GM23248 (cell line): ENCODE results near the gene TADA1. TPM values are rescaled to one million over a fixed set of nuclear protein-coding genes. Genes with fewer than 3 reads are reported as not detected.
A peak's percentile ranks its signal among the peaks of the same experiment; 100 is the strongest.

ENCODE experiments used
- DNase-seq: peaks from one replicate; pipeline ENCODE4 v3.0.0-alpha.2; 2015
- H2AFZ ChIP-seq: fragments of 200-600 bp; sonication (generic); 2 replicates; pipeline ENCODE4 v1.6.1; 2016; ENCODE audit warnings: antibody characterized with exemption
- H3F3A ChIP-seq: fragments of 200-600 bp; sonication (generic); 2 replicates; pipeline ENCODE4 v1.6.1; 2016; ENCODE audit warnings: mild to moderate bottlenecking, antibody characterized with exemption, mixed run types; ENCODE audit not compliant: insufficient read depth
- H3K27ac ChIP-seq: fragments of 200-600 bp; sonication (generic); 2 replicates; pipeline ENCODE4 v1.5.1; 2016; ENCODE audit warnings: mild to moderate bottlenecking
- H3K27me3 ChIP-seq: fragments of 200-600 bp; sonication (generic); replicated peaks from 2 replicates; pipeline ENCODE4 v1.6.1; 2016; ENCODE audit warnings: mild to moderate bottlenecking; ENCODE audit not compliant: insufficient read depth
- H3K36me3 ChIP-seq: fragments of 200-600 bp; sonication (generic); 2 replicates; pipeline ENCODE4 v1.6.1; 2016; ENCODE audit warnings: low read depth, mild to moderate bottlenecking
- H3K4me1 ChIP-seq: fragments of 200-600 bp; sonication (generic); 2 replicates; pipeline ENCODE4 v1.6.1; 2016; ENCODE audit warnings: mild to moderate bottlenecking; ENCODE audit not compliant: insufficient read depth
- H3K4me2 ChIP-seq: fragments of 200-600 bp; sonication (generic); one replicate; pipeline ENCODE4 v1.6.1; 2016; ENCODE audit warnings: mild to moderate bottlenecking; ENCODE audit not compliant: unreplicated experiment
- H3K4me3 ChIP-seq: fragments of 200-600 bp; sonication (generic); 2 replicates; pipeline ENCODE4 v1.5.1; 2016; ENCODE audit warnings: mild to moderate bottlenecking
- H3K79me2 ChIP-seq: fragments of 200-600 bp; sonication (generic); 2 replicates; pipeline ENCODE4 v1.6.1; 2016; ENCODE audit warnings: mild to moderate bottlenecking; ENCODE audit not compliant: insufficient read depth
- H3K9ac ChIP-seq: fragments of 200-600 bp; sonication (generic); 2 replicates; pipeline ENCODE4 v1.6.1; 2016; ENCODE audit warnings: mild to moderate bottlenecking
- H3K9me2 ChIP-seq: fragments of 200-600 bp; sonication (generic); 2 replicates; pipeline ENCODE4 v1.6.1; 2016; ENCODE audit warnings: mixed run types, mild to moderate bottlenecking, moderate library complexity; ENCODE audit not compliant: insufficient read depth
- H3K9me3 ChIP-seq: fragments of 200-600 bp; sonication (generic); one replicate; pipeline ENCODE4 v1.6.1; 2017; ENCODE audit warnings: low read depth
- H4K20me1 ChIP-seq: fragments of 200-600 bp; sonication (generic); 2 replicates; pipeline ENCODE4 v1.6.0; 2016; ENCODE audit not compliant: insufficient read depth
- EZH2 ChIP-seq: fragments of 200-600 bp; sonication (generic); IDR thresholded peaks from 2 replicates; pipeline ENCODE4 v1.6.1; 2018; ENCODE audit warnings: antibody characterized with exemption, mild to moderate bottlenecking; ENCODE audit not compliant: insufficient read depth, poor library complexity, severe bottlenecking
- EZH2phosphoT487 ChIP-seq: fragments of 200-600 bp; sonication (generic); IDR thresholded peaks from 2 replicates; pipeline ENCODE4 v1.6.1; 2018; ENCODE audit warnings: antibody characterized with exemption, moderate library complexity, mild to moderate bottlenecking, low read depth; ENCODE audit not compliant: insufficient read depth
- WGBS, 2 experiments: methylation state at CpG; one replicate each; pipeline ENCODE4 v1.1.6; 2015 to 2017; ENCODE audit warnings: low lambda C conversion rate in 2 of 2, low coverage in 1 of 2; ENCODE audit errors: missing lambda C conversion rate in 2 of 2; 5-methylcytosine and 5-hydroxymethylcytosine counted together
- in situ Hi-C: fragments of 300-500 bp; cut with MboI; formaldehyde crosslinking; loops from 2 replicates; pipeline ENCODE4 v1.15.0; 2020
- polyA plus RNA-seq: library from polyadenylated mRNA; unstranded; fragments of >200 nt; fragmentation: Nextera tagmentation; extraction: Ambion mirVana; gene quantifications from 2 replicates; pipeline ENCODE4 v1.2.1, GENCODE V29; 2016
- total RNA-seq: library from RNA; depleted of rRNA; stranded (reverse); fragments of >200 nt; shearing (Covaris generic); gene quantifications from 2 replicates; pipeline ENCODE4 v1.2.3, GENCODE V29; 2014

Gene TADA1
- total and polyA plus RNA-seq, 2 experiments from 2014 or later, result 7.0 to 9.9 TPM

DNA sequence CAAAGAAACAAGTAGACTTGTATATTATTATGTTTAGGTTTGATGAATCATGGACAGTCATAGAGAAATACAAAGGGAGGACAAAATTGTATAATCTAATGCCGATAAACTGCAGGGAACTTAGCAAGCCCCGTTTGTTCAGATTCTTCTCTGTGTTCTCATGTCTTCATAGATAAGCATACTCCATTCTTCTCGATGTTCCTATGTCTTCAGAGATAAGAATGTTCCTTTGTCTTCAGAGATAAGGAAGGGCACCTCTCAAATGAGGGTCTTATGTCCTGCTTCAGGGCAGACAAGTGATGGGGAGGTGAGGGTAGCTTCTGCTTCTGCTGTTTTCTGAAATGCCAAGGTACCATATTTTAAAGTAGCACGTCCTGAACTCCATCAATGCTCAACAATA, 19.7 kb upstream of the TADA1 start:
- TF ChIP-seq EZH2phosphoT487 (no peak), EZH2 (no peak)
- no peaks in the 10 kb centered on the region for H3K9me3 ChIP-seq
- H3K9ac ChIP-seq, result no peak overlapping the region
- no peak for DNase-seq
- no peaks in the 10 kb centered on the region for H3K79me2 ChIP-seq
- WGBS, 2 experiments, result 25 to 29% methylated on average over 4 of the region's 4 CpGs
- H3K4me1 ChIP-seq, result no peaks in the 10 kb centered on the region
- H3K4me3 ChIP-seq, result no peak overlapping the region
- H4K20me1 ChIP-seq, result no peaks in the 10 kb centered on the region
- no peaks in the 10 kb centered on the region for H3K36me3 ChIP-seq
- no peaks in the 10 kb centered on the region for H3F3A ChIP-seq
- no peaks in the 10 kb centered on the region for H3K9me2 ChIP-seq
- H3K27me3 ChIP-seq, result peaks cover 20% of the 10 kb centered on the region; the same call in 1 of the 2 replicates
- H3K27ac ChIP-seq, result no peak overlapping the region
- in situ Hi-C loops, result no loop called here
- no peak overlapping the region for H2AFZ ChIP-seq
- H3K4me2 ChIP-seq, result no peak overlapping the region

DNA sequence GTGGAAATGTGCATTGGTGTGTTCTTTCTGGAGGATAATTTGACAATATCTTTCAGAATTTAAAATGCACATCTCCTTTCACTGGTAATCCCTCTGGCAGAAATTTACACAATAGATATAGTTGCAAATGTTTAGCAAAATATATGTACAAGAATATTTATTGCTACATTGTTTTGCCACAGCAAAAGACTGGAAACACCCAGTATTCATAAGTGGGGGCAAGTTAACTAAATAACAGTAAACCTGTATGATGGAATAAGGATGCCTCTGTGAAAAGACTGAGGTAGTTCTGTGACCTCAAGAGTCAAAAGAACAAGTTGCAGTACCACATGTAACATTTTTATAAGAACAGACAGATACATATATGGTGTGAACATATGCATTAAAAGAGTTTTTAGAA, 13.7 kb upstream of the TADA1 start:
- Histone ChIP-seq H3K27ac (no peak overlapping the region), H2AFZ (no peak overlapping the region), H3K9ac (no peak overlapping the region), H3K9me2 (no peaks in the 10 kb centered on the region), H3K27me3 (peaks cover 35% of the 10 kb centered on the region), H3K4me1 (no peaks in the 10 kb centered on the region), H3K79me2 (no peaks in the 10 kb centered on the region), H3F3A (no peaks in the 10 kb centered on the region), H4K20me1 (no peaks in the 10 kb centered on the region), H3K9me3 (no peaks in the 10 kb centered on the region), H3K4me3 (no peak overlapping the region), H3K4me2 (no peak overlapping the region), H3K36me3 (no peaks in the 10 kb centered on the region)
- in situ Hi-C loops, result no loop called here
- TF ChIP-seq EZH2phosphoT487 (no peak), EZH2 (no peak)
- DNase-seq, result no peak

DNA sequence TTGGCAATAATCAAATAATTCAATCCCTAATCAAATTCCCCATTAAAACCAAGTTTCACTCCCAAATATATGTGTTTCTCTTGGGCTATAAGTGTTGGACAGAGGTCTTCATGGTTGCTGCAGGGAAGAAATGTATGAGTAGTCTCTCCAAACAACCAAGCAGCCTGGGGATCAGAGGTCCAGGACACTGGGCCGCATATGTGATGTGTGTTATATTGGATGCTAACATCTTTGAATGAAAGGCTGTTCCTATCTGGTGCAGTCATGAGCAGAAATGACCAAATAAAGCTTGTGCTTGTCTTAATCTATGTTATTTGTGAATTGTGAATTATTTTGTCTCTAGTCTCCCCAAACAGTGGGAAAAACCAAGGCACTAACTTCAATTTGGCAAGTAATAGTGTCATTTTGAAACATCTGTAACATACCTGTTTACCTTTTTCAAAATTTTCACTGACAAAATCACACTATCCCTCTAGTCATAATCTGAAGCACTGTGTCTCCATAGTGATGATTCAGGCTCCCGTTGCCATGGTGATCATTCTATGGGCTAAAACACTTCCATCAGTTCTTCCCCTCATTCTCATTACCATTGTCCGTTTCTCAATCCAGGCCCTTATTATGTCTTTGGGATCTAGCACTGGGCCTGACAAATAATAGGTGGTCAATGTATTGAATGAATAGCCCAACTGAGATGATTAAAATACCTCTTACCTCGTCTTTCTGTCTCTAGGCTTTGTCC, 12.5 kb upstream of the TADA1 start:
- Histone ChIP-seq H3K36me3 (no peaks in the 10 kb centered on the region), H3K79me2 (no peaks in the 10 kb centered on the region), H3K27ac (no peak overlapping the region), H4K20me1 (no peaks in the 10 kb centered on the region), H2AFZ (no peak overlapping the region), H3K4me2 (no peak overlapping the region), H3K27me3 (peaks cover 39% of the 10 kb centered on the region), H3F3A (no peaks in the 10 kb centered on the region), H3K9me2 (no peaks in the 10 kb centered on the region), H3K4me3 (no peak overlapping the region), H3K4me1 (no peaks in the 10 kb centered on the region), H3K9me3 (no peaks in the 10 kb centered on the region), H3K9ac (no peak overlapping the region)
- in situ Hi-C loops, result no loop called here
- 44 to 51% methylated on average over 4 of the region's 4 CpGs for WGBS, 2 experiments
- TF ChIP-seq EZH2 (no peak), EZH2phosphoT487 (no peak)
- no peak for DNase-seq

DNA sequence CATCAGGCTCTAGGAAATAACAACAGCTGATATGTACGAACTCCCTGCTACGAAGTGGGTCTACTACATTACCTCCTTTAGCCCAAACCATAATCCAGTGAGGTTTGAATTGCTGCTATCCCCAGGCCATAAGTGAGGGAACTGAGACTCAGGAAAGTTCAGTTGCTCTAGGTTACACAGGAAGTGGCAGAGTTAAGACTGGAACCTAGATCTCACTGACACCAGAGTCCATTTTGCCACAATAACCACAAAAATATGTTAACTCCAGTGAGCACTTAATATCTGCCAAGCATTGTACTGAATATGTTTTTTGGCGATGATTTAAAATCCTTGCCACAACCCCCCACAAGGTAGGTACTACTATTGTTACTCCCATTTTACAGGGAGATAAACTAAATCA, 8.9 kb upstream of the TADA1 start:
- DNase-seq, result no peak
- no peak overlapping the region for H3K27ac ChIP-seq
- no peaks in the 10 kb centered on the region for H3F3A ChIP-seq
- H3K9ac ChIP-seq, result no peak overlapping the region
- H3K36me3 ChIP-seq, result no peaks in the 10 kb centered on the region
- no peak overlapping the region for H3K4me2 ChIP-seq
- no peaks in the 10 kb centered on the region for H3K4me1 ChIP-seq
- no peaks in the 10 kb centered on the region for H3K9me3 ChIP-seq
- H3K4me3 ChIP-seq, result no peak overlapping the region
- no peaks in the 10 kb centered on the region for H4K20me1 ChIP-seq
- no peak overlapping the region for H2AFZ ChIP-seq
- H3K79me2 ChIP-seq, result no peaks in the 10 kb centered on the region
- in situ Hi-C loops, result no loop called here
- 63 to 66% methylated on average over 3 of the region's 3 CpGs for WGBS, 2 experiments
- peaks cover 34% of the 10 kb centered on the region for H3K27me3 ChIP-seq
- H3K9me2 ChIP-seq, result no peaks in the 10 kb centered on the region
- TF ChIP-seq EZH2phosphoT487, result no peak
- no peak for TF ChIP-seq EZH2

DNA sequence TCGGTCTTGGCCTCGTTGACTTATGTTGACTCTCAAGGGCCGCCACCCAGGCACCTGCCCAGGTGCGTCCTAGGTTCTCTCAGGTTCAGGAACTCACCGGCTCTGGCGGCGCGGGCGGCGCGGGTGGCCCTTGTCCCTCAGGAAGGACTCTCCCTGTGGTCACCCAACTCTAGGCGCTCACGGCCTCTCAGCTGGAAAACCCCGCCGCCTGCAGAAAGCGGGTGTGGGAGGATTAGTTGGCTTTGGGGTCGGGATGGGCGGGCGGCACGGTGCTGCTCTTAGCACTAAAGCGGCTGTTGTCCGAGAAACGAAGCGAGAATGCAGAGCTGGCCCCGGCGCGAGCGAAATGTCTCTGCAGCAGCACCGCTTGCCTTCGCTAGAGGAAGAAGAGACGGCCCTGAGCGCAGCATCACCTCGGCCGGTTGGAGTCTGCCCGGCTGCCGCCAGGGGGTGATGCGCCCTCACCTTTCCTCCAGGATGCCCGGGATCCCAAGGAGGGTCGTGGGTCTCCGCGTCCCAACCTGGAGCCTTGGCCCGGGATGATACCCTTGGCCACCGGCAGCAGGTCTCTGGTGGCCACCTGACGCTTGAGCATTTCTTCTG, 8.1 kb upstream of the TADA1 start:
- peak; percentile 59 for DNase-seq
- Histone ChIP-seq H3K9me3 (no peaks in the 10 kb centered on the region), H3K4me3 (no peak overlapping the region), H3K4me1 (no peaks in the 10 kb centered on the region), H3F3A (no peaks in the 10 kb centered on the region), H3K9me2 (no peaks in the 10 kb centered on the region), H3K36me3 (no peaks in the 10 kb centered on the region), H2AFZ (no peak overlapping the region), H3K4me2 (no peak overlapping the region), H3K79me2 (no peaks in the 10 kb centered on the region), H3K27ac (no peak overlapping the region), H3K9ac (no peak overlapping the region), H3K27me3 (peaks cover 28% of the 10 kb centered on the region), H4K20me1 (no peaks in the 10 kb centered on the region)
- in situ Hi-C loops, result no loop called here
- WGBS, 2 experiments, result 5 to 13% methylated on average over 34 to 38 of the region's 44 CpGs
- TF ChIP-seq EZH2, result no peak
- no peak for TF ChIP-seq EZH2phosphoT487
